NT2/D1 (cell line): Measurements from ENCODE around the gene STXBP1.

Source experiments
- DNase-seq: peaks from one replicate; pipeline ENCODE4 v3.0.0-alpha.2; 2011; ENCODE audit warnings: low read depth, low spot score
- H3K27me3 ChIP-seq: 2 replicates; pipeline ENCODE4 v1.6.0; 2011; ENCODE audit warnings: mild to moderate bottlenecking; ENCODE audit not compliant: insufficient read length, insufficient read depth
- H3K36me3 ChIP-seq: 2 replicates; pipeline ENCODE4 v1.6.1; 2011; ENCODE audit warnings: mild to moderate bottlenecking, low read length, mixed read lengths; ENCODE audit not compliant: insufficient read depth, insufficient read length
- H3K4me1 ChIP-seq: 2 replicates; pipeline ENCODE4 v1.5.1; 2011; ENCODE audit not compliant: insufficient read depth, insufficient read length
- H3K4me3 ChIP-seq: 2 replicates; pipeline ENCODE4 v1.5.1; 2011; ENCODE audit warnings: low read depth; ENCODE audit not compliant: insufficient read length
- H3K9ac ChIP-seq: 2 replicates; pipeline ENCODE4 v1.6.0; 2011; ENCODE audit warnings: low read depth; ENCODE audit not compliant: insufficient read length
- H3K9me3 ChIP-seq: 2 replicates; pipeline ENCODE4 v1.5.1; 2011; ENCODE audit warnings: mild to moderate bottlenecking, low read length; ENCODE audit not compliant: insufficient read depth
- SUZ12 ChIP-seq: IDR thresholded peaks from 2 replicates; pipeline ENCODE4 v1.6.1; 2011; ENCODE audit not compliant: insufficient read length, insufficient read depth; ENCODE audit errors: extremely low read depth
- YY1 ChIP-seq: IDR thresholded peaks from 2 replicates; pipeline ENCODE4 v1.6.1; 2011; ENCODE audit not compliant: insufficient read length, insufficient read depth
- ZNF274 ChIP-seq: IDR thresholded peaks from 2 replicates; pipeline ENCODE4 v1.6.1; 2011; ENCODE audit warnings: mild to moderate bottlenecking, low read depth, low read length

The STXBP1 gene

GRCh38 chr9:127626752-127627493 lies 14.8 kb downstream of the STXBP1 start:
- DNase-seq: no peak
- Histone ChIP-seq H3K36me3 (no peaks in the 10 kb centered on the region), H3K4me3 (no peak overlapping the region)

GRCh38 chr9:127627494-127627855 lies 15.4 kb downstream of the STXBP1 start:
- H3K27me3 ChIP-seq: no peaks in the 10 kb centered on the region
- TF ChIP-seq YY1 (no peak), ZNF274 (no peak), SUZ12 (no peak)
- no peaks in the 10 kb centered on the region for H3K36me3 ChIP-seq
- H3K9me3 ChIP-seq: no peaks in the 10 kb centered on the region
- H3K4me3 ChIP-seq: no peak overlapping the region
- DNase-seq: no peak
- H3K9ac ChIP-seq: no peak overlapping the region
- H3K4me1 ChIP-seq: peaks cover 10% of the 10 kb centered on the region

More at GRCh38 chr9:127626752-127627493, 14.8 kb downstream of the STXBP1 start:
- TF ChIP-seq ZNF274 (no peak), SUZ12 (no peak), YY1 (no peak)
- no peak overlapping the region for H3K9ac ChIP-seq
- peaks cover 10% of the 10 kb centered on the region for H3K4me1 ChIP-seq
- H3K9me3 ChIP-seq: no peaks in the 10 kb centered on the region
- no peaks in the 10 kb centered on the region for H3K27me3 ChIP-seq

GRCh38 chr9:127628758-127629467 lies 16.8 kb downstream of the STXBP1 start:
- no peak for DNase-seq
- Histone ChIP-seq H3K9me3 (no peaks in the 10 kb centered on the region), H3K9ac (no peak overlapping the region), H3K4me1 (peaks cover 10% of the 10 kb centered on the region), H3K27me3 (no peaks in the 10 kb centered on the region), H3K36me3 (no peaks in the 10 kb centered on the region), H3K4me3 (no peak overlapping the region)
- TF ChIP-seq YY1 (no peak), ZNF274 (no peak), SUZ12 (no peak)

- no peak for TF ChIP-seq YY1
- TF ChIP-seq ZNF274: no peak
- TF ChIP-seq SUZ12: no peak
- DNase-seq: no peak
- Histone ChIP-seq H3K4me3 (no peak overlapping the region), H3K36me3 (no peaks in the 10 kb centered on the region), H3K9me3 (no peaks in the 10 kb centered on the region), H3K9ac (no peak overlapping the region), H3K4me1 (peaks cover 10% of the 10 kb centered on the region), H3K27me3 (no peaks in the 10 kb centered on the region)
Measured at GRCh38 chr9:127629468-127630081, 17.5 kb downstream of the STXBP1 start.

GRCh38 chr9:127633216-127633862 lies 21.3 kb downstream of the STXBP1 start:
- TF ChIP-seq YY1: no peak
- no peak for TF ChIP-seq SUZ12
- TF ChIP-seq ZNF274: no peak

GRCh38 chr9:127634021-127634420 lies 21.9 kb downstream of the STXBP1 start:
- H3K36me3 ChIP-seq: no peaks in the 10 kb centered on the region
- no peak for TF ChIP-seq SUZ12
- H3K27me3 ChIP-seq: no peaks in the 10 kb centered on the region
- no peaks in the 10 kb centered on the region for H3K9me3 ChIP-seq
- peaks cover 8% of the 10 kb centered on the region for H3K4me1 ChIP-seq
- no peak for DNase-seq
- H3K4me3 ChIP-seq: no peak overlapping the region
- no peak overlapping the region for H3K9ac ChIP-seq

More at GRCh38 chr9:127633216-127633862, 21.3 kb downstream of the STXBP1 start:
- Histone ChIP-seq H3K9ac (no peak overlapping the region), H3K9me3 (no peaks in the 10 kb centered on the region), H3K27me3 (no peaks in the 10 kb centered on the region), H3K4me3 (no peak overlapping the region), H3K4me1 (peaks cover 10% of the 10 kb centered on the region), H3K36me3 (no peaks in the 10 kb centered on the region)
- no peak for DNase-seq

- no peak for DNase-seq
- TF ChIP-seq YY1: no peak
- TF ChIP-seq ZNF274: no peak
- no peak for TF ChIP-seq SUZ12
- no peaks in the 10 kb centered on the region for H3K27me3 ChIP-seq
- no peak overlapping the region for H3K4me3 ChIP-seq
- peaks cover 2% of the 10 kb centered on the region for H3K4me1 ChIP-seq
- H3K9ac ChIP-seq: no peak overlapping the region
- H3K9me3 ChIP-seq: no peaks in the 10 kb centered on the region
- no peaks in the 10 kb centered on the region for H3K36me3 ChIP-seq
Measured at GRCh38 chr9:127634698-127635097, 22.6 kb downstream of the STXBP1 start.
